GM18508 (cell line): ENCODE results near the gene CRABP2.

Experiments used
- ATAC-seq: cut with Tn5 transposase; IDR thresholded peaks from one replicate; pipeline ENCODE4 v1.9.1; 2021; ENCODE audit warnings: moderate number of reproducible peaks; ENCODE audit not compliant: insufficient read depth, unreplicated experiment

The CRABP2 gene

GRCh38 chr1:156705321-156705917 is at the start of gene CRABP2:
TSS of gene CRABP2 (minus strand) at chr1:156705583. CDS start at chr1:156705446, 137 bp downstream.
- ATAC-seq = no peak

DNA sequence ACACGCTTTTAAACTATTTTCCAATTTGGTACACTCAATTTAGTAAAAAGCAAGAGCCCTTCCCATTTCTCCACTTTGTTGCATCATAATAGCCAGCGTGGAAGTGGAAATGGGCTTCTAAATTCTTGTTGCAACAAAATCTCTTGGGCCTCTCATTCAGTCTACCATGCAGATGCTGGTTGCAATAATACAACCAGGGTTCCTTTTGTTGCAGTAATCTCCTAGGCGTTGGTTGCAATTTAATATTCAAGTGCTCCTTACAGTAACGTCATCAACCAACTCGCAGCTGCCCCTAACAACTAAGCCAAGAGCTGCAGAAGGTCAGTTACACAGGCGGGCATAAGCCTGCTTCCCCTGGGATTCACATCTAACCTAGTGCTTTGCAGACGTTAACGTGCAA is 48.8 kb upstream of the CRABP2 start:
- ATAC-seq = no peak

DNA sequence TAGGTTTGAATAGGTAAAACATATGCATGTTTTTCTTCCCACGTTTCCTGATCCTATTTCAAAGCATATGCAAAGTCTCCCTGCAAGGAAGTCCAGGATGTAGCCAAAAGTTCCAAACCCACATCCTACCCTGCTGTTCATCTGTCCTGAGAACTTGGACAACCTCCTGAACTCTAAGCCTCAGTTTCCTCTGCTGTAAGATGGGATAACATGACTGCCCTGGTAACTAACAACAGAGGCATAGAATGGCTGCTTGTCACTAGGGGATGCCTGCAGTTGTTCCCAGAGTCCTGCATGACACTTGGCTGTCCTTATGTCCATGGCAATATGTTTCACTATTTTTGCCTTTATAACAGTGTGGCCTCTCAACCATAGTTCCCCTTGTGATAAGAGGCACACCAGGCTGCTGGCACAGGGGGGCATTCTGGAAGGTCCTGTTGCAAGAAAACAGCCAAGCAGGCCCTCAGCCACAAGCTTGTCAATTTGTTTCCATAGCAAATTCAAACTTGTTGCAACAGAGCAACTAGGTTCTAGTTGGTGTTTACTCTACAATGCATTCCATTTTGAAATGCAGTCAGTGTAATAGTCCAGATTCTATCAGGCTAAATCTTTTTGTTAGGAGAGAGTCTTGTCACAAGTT is 47.6 kb upstream of the CRABP2 start:
- ATAC-seq = no peak

DNA sequence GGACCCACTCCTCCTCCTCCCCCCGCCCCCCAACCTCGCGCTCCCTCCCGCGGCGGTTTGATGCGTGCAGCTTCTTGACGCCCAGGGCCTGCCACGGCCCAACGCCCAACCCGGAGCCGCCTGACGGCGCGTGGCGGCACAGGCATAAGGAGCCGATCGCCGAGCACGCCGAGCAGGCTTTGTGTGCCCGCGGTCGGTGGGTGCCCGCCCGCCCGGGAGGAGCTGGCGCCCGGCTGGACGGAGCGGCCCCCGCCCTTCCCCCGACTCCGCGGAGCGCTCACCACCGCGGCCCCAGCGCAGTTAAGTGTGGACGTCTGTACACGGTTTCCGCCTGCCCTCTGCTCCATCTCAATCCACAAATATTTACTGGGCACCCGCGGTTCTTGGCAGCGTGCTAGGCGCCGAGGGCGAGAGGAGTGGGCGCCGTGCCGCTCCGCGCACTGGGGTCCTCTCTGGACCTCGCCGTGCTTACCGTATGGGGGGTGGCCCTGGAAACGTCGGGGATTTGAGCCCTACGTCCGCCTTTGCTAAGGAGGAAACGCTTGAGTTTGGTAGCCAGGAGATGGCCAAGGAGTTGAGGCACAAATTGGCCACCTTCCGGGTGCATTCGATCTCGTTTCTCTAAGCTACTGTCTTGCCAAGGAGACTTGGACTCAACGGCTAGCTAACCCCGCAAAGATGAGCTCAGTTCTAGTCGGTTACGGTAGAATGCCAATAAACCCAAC is 46.5 kb upstream of the CRABP2 start:
- ATAC-seq = no peak

DNA sequence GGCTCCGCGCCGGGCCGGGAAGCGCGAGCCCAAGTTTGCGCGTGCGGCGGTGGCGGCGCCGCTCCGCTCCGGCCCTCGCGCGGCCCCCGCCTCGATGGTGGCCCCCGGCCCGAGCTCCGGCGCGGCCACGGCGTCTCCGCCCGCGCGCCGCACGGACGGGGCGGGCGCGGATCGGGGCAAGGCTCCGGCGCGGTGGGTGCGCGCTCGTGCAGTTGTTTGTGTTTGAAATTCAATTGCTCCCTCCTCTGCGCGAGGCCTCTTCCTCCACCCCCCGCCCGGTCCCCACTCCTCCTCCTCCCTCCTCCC is 46.0 kb upstream of the CRABP2 start, which contains the start of gene HDGF:
Gene HDGF (minus strand): TSS at position 225 of the 306 bp plus-strand sequence. CDS start 246 bp downstream, outside the sequence.
- no peak for ATAC-seq

- ATAC-seq = no peak
These were observed 45.5 kb upstream of the CRABP2 start for GRCh38 chr1:156750711-156751450.

GRCh38 chr1:156750191-156750672 is 44.8 kb upstream of the CRABP2 start:
- ATAC-seq = no peak

DNA sequence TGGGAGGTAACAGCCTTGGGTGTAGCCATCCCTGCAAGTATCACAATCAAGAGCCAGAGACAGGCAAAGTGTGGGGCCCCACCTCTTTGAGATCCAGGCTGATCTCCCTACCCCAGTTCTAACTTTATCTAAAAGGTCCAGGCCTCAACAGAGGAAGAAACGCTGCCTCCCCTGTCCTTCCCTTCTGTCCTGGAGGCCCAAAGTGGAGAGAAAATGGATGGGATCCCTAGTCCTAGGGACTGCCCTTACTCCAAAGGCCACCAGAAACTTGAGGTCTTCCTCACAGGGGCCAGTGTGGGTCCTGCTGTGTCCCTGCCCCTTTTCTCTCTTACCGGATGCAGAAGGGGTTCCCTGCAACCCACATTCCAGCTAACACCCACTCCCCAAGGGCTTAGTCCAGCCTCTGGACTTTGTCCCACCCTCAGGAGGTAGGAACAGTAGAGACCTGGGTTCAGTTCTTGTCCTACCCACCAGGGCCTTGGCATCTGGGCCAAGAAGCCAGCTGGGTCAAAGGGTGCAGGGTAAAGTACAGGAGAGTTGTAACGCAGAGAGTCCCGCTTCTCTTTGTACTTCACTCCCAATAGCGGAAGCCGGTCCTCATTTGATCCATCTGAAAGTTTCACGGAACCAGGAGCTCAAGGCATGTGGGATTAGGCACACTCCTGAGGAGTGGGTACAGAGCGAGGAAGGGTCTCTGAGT is 44.2 kb upstream of the CRABP2 start:
- ATAC-seq = no peak

GRCh38 chr1:156748670-156749418 is 43.5 kb upstream of the CRABP2 start:
- ATAC-seq = no peak

GRCh38 chr1:156747742-156748669 is 42.6 kb upstream of the CRABP2 start:
- ATAC-seq = no peak

GRCh38 chr1:156746728-156747631 is 41.6 kb upstream of the CRABP2 start:
- ATAC-seq = no peak

DNA sequence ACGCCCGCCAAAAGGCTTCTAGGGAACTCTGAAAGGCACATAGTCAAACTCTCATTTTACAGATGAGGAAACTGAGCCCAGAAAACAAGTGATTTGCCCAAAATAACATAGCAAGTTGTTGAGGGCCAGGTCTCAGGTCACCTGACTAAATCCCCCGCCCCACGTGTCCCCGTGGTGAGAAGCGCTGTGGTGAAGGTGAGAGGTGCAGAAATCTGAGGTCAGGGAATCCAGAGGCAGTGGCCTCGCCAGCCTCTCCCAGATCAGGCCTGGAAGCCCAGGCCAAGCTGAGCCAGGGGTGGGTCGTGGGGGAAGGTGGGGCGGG is 41.0 kb upstream of the CRABP2 start:
- ATAC-seq = no peak

DNA sequence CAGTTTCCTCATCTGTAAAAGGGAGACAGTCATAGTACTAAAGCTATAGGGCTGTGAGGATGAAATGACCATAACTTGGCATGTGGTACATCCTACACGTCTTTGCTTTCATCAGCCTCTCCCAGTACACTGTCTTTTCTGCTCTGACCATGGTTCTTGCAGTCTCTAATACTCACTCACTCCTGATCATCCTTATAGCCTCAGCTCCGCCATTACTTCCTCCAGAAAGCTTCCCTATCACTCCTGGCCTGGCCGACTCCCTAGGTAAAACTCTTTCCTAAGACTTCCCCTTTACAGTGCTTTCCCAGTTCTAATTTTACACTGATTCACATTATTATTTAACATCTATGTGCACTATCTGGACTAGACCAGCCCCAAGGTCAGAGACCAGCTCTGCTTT is 40.5 kb upstream of the CRABP2 start:
- ATAC-seq = no peak

DNA sequence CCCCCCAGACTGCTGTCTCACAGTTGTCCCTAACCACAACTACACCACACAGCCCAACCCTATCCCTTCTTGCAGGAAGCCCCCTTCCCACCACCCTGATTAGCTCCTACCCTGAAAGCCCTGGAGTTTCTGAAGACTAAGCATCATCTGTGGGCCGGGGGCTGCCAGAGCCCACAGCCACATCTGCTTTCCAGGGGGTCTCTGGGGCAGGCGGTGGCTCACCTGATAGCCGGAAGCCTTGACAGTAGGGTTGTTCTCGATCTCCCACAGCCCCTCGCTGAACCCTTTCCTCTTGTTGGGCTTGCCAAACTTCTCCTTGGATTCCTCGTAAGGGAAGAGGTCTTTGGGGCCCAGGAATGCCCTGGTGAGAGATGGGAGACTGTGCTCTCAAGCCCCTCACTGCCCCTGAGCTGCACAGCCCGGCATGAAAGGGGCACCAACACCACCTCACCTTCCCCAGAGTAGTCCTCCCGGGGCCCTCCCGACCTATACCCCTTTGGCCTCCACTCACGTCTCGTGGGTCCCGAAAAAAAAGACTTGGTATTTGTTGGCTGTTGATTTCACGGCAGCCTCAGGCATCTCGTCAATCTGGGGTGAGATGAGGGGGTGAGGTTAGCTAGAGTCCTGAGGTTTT is 39.5 kb upstream of the CRABP2 start:
- no peak for ATAC-seq

GRCh38 chr1:156744344-156744743 is 39.0 kb upstream of the CRABP2 start:
- ATAC-seq = no peak

GRCh38 chr1:156743367-156744302 is 38.3 kb upstream of the CRABP2 start:
- no peak for ATAC-seq
